ENCODE results near the gene CACNA1D.

The CACNA1D gene

DNA sequence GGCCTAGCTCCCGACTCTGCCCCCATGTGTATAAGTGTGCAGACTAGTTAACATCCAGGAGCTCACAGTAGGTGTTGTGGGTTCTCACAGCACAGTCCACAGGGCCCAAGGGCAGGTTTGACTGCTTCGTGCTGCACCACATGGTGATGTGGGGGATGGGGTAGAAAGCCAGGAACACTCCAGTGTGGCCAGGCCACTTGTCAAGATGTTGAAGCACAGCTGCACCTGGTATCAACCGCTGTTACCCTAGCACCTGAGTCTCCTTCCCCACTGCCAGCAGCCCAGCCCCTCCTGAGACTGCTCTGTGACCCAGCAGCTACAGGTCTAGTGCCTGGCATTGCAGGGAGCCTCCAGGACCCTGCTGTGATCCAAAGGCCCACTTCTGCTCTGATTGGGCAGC, 298.5 kb downstream of the CACNA1D start:
- TF ChIP-seq, protein P1, sequence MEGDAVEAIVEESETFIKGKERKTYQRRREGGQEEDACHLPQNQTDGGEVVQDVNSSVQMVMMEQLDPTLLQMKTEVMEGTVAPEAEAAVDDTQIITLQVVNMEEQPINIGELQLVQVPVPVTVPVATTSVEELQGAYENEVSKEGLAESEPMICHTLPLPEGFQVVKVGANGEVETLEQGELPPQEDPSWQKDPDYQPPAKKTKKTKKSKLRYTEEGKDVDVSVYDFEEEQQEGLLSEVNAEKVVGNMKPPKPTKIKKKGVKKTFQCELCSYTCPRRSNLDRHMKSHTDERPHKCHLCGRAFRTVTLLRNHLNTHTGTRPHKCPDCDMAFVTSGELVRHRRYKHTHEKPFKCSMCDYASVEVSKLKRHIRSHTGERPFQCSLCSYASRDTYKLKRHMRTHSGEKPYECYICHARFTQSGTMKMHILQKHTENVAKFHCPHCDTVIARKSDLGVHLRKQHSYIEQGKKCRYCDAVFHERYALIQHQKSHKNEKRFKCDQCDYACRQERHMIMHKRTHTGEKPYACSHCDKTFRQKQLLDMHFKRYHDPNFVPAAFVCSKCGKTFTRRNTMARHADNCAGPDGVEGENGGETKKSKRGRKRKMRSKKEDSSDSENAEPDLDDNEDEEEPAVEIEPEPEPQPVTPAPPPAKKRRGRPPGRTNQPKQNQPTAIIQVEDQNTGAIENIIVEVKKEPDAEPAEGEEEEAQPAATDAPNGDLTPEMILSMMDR (IDR thresholded peaks at IDR 0.05), result no peak

DNA sequence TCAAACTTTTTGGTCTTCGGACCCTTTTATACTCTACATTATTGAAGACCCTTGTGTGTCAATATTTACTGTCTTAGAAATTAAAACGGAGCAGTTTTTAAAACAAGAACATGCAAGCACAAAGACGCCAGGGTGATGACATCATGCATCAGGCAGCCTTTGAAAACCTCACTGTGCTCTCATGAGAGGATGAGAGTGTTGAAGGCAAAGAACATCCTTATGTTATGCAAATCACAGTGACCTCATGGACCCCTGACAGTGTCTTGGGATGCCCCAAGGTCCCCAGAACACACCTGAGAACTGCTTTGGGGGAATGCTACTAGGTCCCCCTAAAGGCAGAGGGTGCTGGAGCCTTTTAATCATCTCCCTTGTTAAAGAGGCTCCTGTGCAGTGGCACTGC, 300.2 kb downstream of the CACNA1D start:
- TF ChIP-seq, protein P1 (IDR thresholded peaks at IDR 0.05), result no peak

DNA sequence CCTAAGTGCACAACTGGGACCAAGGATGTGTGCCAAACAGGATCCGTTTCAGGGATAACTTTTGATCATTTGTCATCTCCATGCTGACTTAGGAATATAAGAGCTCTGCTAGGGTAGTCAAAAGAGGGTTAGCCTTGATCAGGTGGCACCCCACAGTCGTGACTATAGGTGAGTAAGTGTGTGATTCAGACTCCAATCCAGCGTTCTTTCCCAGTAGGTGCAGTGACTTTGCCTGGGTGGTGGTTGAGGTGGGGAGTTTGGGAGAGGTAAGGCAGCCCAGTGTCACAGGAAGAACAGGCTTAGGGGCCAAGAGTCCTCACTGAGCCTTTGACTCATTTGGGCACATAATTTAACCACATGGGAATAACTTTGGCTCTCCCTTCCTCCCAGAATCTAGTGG, 300.8 kb downstream of the CACNA1D start:
- TF ChIP-seq, protein P1 (IDR thresholded peaks at IDR 0.05), result no peak

GRCh38 chr3:53795789-53796560, 301.6 kb downstream of the CACNA1D start:
- TF ChIP-seq, protein P1 (IDR thresholded peaks at IDR 0.05), result no peak

- TF ChIP-seq, protein P1 (IDR thresholded peaks at IDR 0.05), result no peak
Measured at GRCh38 chr3:53798144-53798543, 303.7 kb downstream of the CACNA1D start.

DNA sequence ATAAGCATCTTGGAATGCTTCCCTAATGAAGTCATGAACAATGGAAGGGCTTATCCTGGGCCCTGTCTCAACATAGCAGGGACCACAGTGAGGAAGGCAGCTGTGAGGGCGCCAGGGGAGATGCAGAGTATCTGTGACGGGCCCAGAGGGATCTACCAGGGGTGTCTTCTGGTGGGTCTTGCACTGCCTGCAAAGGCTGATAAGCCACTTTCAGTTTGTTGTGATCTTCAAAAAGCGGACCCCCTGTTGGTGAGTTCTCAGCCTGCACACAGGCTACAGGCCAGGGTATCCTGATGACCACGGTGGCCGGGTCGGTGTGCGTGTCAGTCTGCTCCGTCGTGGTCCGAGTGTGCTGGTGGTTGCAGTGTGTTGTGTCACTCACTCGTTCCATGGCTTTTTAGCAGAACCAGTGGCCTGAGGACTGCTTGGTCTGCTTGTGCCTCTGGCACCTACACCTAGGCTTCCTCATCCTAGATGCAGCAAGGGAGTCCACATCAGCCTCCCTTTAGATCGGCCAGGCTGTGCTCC, 305.0 kb downstream of the CACNA1D start:
- TF ChIP-seq, protein P1 (IDR thresholded peaks at IDR 0.05), result no peak

- TF ChIP-seq, protein P1 (IDR thresholded peaks at IDR 0.05), result no peak
Measured at GRCh38 chr3:53800041-53800906, 305.9 kb downstream of the CACNA1D start.

Data from LNCAP (cell line).